Keratinocyte (primary cell): ENCODE data around the gene FURIN. TPM values are rescaled to one million over a fixed set of nuclear protein-coding genes. Genes with fewer than 3 reads are reported as not detected.
"Not testable (repeated sequence)": the region's sequence is repeated elsewhere in the genome, so short reads cannot be mapped to it uniquely, and the experiment has no call there.

ENCODE experiments used
- DNase-seq: peaks from one replicate; pipeline ENCODE4 v3.0.0-alpha.2; 2011; ENCODE audit warnings: low read depth, missing footprints, low spot score
- FAIRE-seq: peaks from 2 replicates; lab custom pipeline; 2011; peaks lifted over from hg19 to GRCh38; lab: Jason Lieb, UNC
- H2AFZ ChIP-seq: 2 replicates; pipeline ENCODE4 v1.6.0; 2012; ENCODE audit warnings: low read length, control low read depth, inconsistent platforms; ENCODE audit not compliant: control insufficient read depth
- H3K27ac ChIP-seq: 2 replicates; pipeline ENCODE4 v1.5.1; 2011; ENCODE audit warnings: low read length; ENCODE audit not compliant: control insufficient read depth, insufficient read depth
- H3K27me3 ChIP-seq: 3 replicates; pipeline ENCODE4 v1.6.0; 2011; ENCODE audit warnings: low read length; ENCODE audit not compliant: control insufficient read depth, insufficient read depth; ENCODE audit errors: extremely low read depth
- H3K36me3 ChIP-seq, 2 experiments: 2 replicates in 1 of 2; 3 replicates in 1 of 2; pipeline ENCODE4 v1.5.1; 2011; ENCODE audit warnings: low read length in 2 of 2, mild to moderate bottlenecking in 1 of 2; ENCODE audit not compliant: control insufficient read depth in 2 of 2, insufficient read depth in 2 of 2; ENCODE audit errors: extremely low read depth in 1 of 2
- H3K4me1 ChIP-seq: 3 replicates; pipeline ENCODE4 v1.5.1; 2011; ENCODE audit warnings: low read length; ENCODE audit not compliant: control insufficient read depth, insufficient read depth; ENCODE audit errors: extremely low read depth
- H3K4me2 ChIP-seq: 3 replicates; pipeline ENCODE4 v1.6.0; 2011; ENCODE audit warnings: low read depth, low read length; ENCODE audit not compliant: control insufficient read depth, insufficient read depth; ENCODE audit errors: extremely low read depth
- H3K4me3 ChIP-seq, 3 experiments: fragments of 200-600 bp in 1 of 3; sonication (generic) in 1 of 3; 2 replicates in 2 of 3; 3 replicates in 1 of 3; pipeline ENCODE4 v1.5.1; 2011 to 2016; ENCODE audit warnings: low read length in 3 of 3, mild to moderate bottlenecking in 3 of 3, control low read depth in 2 of 3, inconsistent platforms in 1 of 3, low read depth in 1 of 3, mixed read lengths in 1 of 3, mixed run types in 1 of 3, moderate library complexity in 1 of 3; ENCODE audit not compliant: control insufficient read depth in 2 of 3, insufficient read depth in 2 of 3; ENCODE audit errors: extremely low read depth in 1 of 3
- H3K79me2 ChIP-seq: 2 replicates; pipeline ENCODE4 v1.6.0; 2012; ENCODE audit warnings: low read length; ENCODE audit not compliant: control insufficient read depth, insufficient read depth
- H3K9ac ChIP-seq: 3 replicates; pipeline ENCODE4 v1.6.0; 2011; ENCODE audit warnings: low read length; ENCODE audit not compliant: control insufficient read depth, insufficient read depth; ENCODE audit errors: extremely low read depth
- H3K9me1 ChIP-seq: 3 replicates; pipeline ENCODE4 v1.6.0; 2011; ENCODE audit warnings: low read length; ENCODE audit not compliant: control insufficient read depth, insufficient read depth; ENCODE audit errors: extremely low read depth
- H3K9me3 ChIP-seq: 2 replicates; pipeline ENCODE4 v1.5.1; 2012; ENCODE audit warnings: low read depth, low read length; ENCODE audit not compliant: control insufficient read depth
- H4K20me1 ChIP-seq: 3 replicates; pipeline ENCODE4 v1.6.0; 2011; ENCODE audit warnings: low read length; ENCODE audit not compliant: control insufficient read depth, insufficient read depth; ENCODE audit errors: extremely low read depth
- EZH2 ChIP-seq: IDR thresholded peaks from one replicate; pipeline ENCODE4 v1.6.1; 2012; ENCODE audit warnings: inconsistent platforms, mild to moderate bottlenecking, low read length, moderate library complexity
- dilution Hi-C: fragments of 300-500 bp; cut with MboI; formaldehyde crosslinking; loops from one replicate; pipeline ENCODE4 v1.7.0; 2020; ENCODE audit warnings: low sequenced_read_pairs; ENCODE audit not compliant: extremely low pct_ligation_motif_present
- polyA plus RNA-seq, 5 experiments: library from polyadenylated mRNA; depleted of rRNA in 3 of 5; stranded (reverse) in 3 of 5; stranded (forward) in 1 of 5; unstranded in 1 of 5; fragments of >200 nt; gene quantifications; 1 replicate in 1 of 5; 2 replicates in 3 of 5; 3 replicates in 1 of 5; pipeline versions ENCODE4 v1.2.1 to v1.2.3, GENCODE V29; 2011 to 2012; ENCODE audit warnings: missing spikeins in 2 of 5, low read depth in 1 of 5, low replicate concordance in 1 of 5
- TF ChIP-seq, protein P1 (sequence below), 3 experiments: IDR thresholded peaks in 1 of 3; conservative IDR thresholded peaks in 1 of 3; optimal IDR thresholded peaks in 1 of 3; 2 replicates in 2 of 3; 3 replicates in 1 of 3; pipeline versions ENCODE3 to v1.5.1; 2011; ENCODE audit warnings: low read length in 3 of 3, mild to moderate bottlenecking in 3 of 3, moderate library complexity in 2 of 3, control low read depth in 1 of 3, inconsistent platforms in 1 of 3; ENCODE audit not compliant: insufficient read depth in 2 of 3; ENCODE audit errors: extremely low read depth in 1 of 3

Gene FURIN
- polyA plus RNA-seq, 1 donor (not counting 4 experiments of a cell fraction or from before 2014, with no cell fraction given), result 22.8 TPM

DNA sequence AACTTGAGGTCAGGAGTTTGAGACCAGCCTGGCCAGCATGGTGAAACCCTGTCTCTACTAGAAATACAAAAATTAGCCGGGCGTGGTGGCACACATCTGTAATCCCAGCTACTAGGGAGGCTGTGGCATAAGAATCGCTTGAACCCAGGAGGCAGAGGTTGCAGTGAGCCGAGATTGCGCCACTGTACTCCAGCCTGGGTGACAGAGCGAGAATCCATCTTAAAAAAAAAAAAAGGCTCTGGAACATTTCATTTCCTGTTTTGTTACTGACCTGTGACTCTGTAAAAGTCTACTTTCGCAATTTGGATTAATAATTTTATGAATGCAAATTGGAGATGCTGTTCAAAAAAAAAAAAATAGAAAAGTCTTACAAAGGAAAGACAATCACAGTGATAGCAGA, 59.7 kb downstream of the FURIN start:
- peaks cover 20% of the 10 kb centered on the region for H3K4me1 ChIP-seq
- H2AFZ ChIP-seq, H3K36me3 ChIP-seq, DNase-seq, H3K27me3 ChIP-seq, dilution Hi-C loops, H3K9me1 ChIP-seq, H3K9me3 ChIP-seq, H3K27ac ChIP-seq, H4K20me1 ChIP-seq, FAIRE-seq, H3K9ac ChIP-seq, H3K4me2 ChIP-seq, H3K4me3 ChIP-seq, H3K79me2 ChIP-seq: not testable (repeated sequence)

DNA sequence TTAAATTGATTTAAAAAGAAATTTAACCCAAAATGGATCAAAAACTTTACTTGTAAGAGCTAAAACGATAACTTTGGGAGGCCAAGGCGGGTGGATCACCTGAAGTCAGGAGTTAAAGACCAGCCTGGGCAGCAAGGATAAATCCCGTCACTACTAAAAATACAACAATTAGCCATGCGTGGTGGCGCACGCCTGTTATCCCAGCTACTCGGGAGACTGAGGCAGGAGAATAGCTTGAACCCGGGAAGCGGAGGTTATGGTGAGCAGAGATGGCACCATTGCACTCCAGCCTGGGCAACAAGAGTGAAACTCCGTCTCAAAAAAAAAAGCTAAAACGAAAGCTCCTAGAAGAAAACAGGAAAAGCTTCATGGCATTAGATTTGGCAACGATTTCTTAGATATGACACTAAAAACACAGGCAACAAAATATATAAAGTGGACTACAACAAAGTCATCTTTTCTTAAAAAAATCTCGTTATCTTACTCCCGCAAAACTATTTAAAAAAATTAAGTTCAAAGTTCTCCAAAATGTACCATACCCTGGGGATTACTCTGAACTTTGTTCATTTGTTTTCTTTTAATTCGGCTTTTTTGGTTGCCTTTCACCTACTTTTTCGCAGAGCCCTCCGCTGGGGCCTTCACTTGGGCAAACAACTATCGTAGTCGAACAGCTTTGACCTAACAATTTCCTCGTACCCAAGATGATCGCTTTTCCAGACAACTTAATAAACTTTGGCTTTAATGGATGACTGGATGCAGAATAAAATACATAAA, 61.0 kb downstream of the FURIN start:
- H3K4me2 ChIP-seq, result peak overlapping the region; percentile 90
- no peaks in the 10 kb centered on the region for H3K36me3 ChIP-seq
- dilution Hi-C loops, result no loop called here
- no peaks in the 10 kb centered on the region for H3K27me3 ChIP-seq
- H3K4me1 ChIP-seq, result peaks cover 24% of the 10 kb centered on the region
- peak overlapping the region; percentile 90 for H2AFZ ChIP-seq
- no peaks in the 10 kb centered on the region for H4K20me1 ChIP-seq
- no peak for DNase-seq
- peak overlapping the region; percentile 83 for H3K9ac ChIP-seq
- TF ChIP-seq, protein P1, sequence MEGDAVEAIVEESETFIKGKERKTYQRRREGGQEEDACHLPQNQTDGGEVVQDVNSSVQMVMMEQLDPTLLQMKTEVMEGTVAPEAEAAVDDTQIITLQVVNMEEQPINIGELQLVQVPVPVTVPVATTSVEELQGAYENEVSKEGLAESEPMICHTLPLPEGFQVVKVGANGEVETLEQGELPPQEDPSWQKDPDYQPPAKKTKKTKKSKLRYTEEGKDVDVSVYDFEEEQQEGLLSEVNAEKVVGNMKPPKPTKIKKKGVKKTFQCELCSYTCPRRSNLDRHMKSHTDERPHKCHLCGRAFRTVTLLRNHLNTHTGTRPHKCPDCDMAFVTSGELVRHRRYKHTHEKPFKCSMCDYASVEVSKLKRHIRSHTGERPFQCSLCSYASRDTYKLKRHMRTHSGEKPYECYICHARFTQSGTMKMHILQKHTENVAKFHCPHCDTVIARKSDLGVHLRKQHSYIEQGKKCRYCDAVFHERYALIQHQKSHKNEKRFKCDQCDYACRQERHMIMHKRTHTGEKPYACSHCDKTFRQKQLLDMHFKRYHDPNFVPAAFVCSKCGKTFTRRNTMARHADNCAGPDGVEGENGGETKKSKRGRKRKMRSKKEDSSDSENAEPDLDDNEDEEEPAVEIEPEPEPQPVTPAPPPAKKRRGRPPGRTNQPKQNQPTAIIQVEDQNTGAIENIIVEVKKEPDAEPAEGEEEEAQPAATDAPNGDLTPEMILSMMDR (optimal IDR thresholded peaks at IDR 0.05 in 1 of 3, IDR thresholded peaks at IDR 0.05 in 1 of 3, conservative IDR thresholded peaks at IDR 0.05 in 1 of 3; ENCODE audit: extremely low read depth in 1 of 3, insufficient read depth in 2 of 3, low read length in 3 of 3), result no peak
- TF ChIP-seq EZH2, result no peak
- no peaks in the 10 kb centered on the region for H3K9me1 ChIP-seq
- H3K9me3 ChIP-seq, result no peaks in the 10 kb centered on the region
- FAIRE-seq, result no peak
- no peaks in the 10 kb centered on the region for H3K79me2 ChIP-seq
- peak overlapping the region; percentile 72 for H3K27ac ChIP-seq
- peak overlapping the region; percentile 54 to 72 (median 64) for H3K4me3 ChIP-seq
